HepG2 (cell line): ENCODE data around the gene SLIT3. TPM values are rescaled to one million over a fixed set of nuclear protein-coding genes. Genes with fewer than 3 reads are reported as not detected.

Experiments used
- ATAC-seq: fragments of 200-7000 bp; cut with Tn5 transposase; 3 replicates; pipeline ENCODE4 v1.9.1; 2020; ENCODE audit warnings: mild to moderate bottlenecking, moderate library complexity
- BruUV-seq: library from RNA; stranded (reverse); fragments of 400-500 nt; replicated peaks from 2 replicates; lab custom pipeline; 2021; lab: Mats Ljungman, UMichigan
- CTCF ChIA-PET: fragments of 300-600 bp; formaldehyde crosslinking; extraction: SDS; loops from one replicate; lab custom pipeline; 2021; ENCODE audit warnings: low total read pairs, inconsistent platforms, low intra/inter-chr PET ratio; lab: Yijun Ruan, JAX
- POLR2A ChIA-PET: fragments of 350-600 bp; sonication (Branson Sonifier 250); formaldehyde crosslinking; loops from one replicate; lab custom pipeline; 2020; ENCODE audit warnings: antibody characterized with exemption, inconsistent platforms; lab: Yijun Ruan, JAX
- DNase-seq: peaks from one replicate; pipeline ENCODE4 v3.0.0-alpha.2; 2015; ENCODE audit warnings: low spot score
- FAIRE-seq: peaks from 3 replicates; lab custom pipeline; 2011; peaks lifted over from hg19 to GRCh38; lab: Jason Lieb, UNC
- H2AFZ ChIP-seq: one replicate; pipeline ENCODE4 v1.6.1; 2011; ENCODE audit warnings: low read length, inconsistent platforms
- H3K27ac ChIP-seq: fragments of 300-600 bp; 3 replicates; pipeline ENCODE4 v1.8.0; 2011; ENCODE audit warnings: mixed run types, mild to moderate bottlenecking, mixed read lengths, low read length, inconsistent platforms; ENCODE audit not compliant: insufficient read depth; ENCODE audit errors: extremely low read length
- H3K27me3 ChIP-seq, 2 experiments: fragments of 200-600 bp in 1 of 2; 2 replicates in 1 of 2; 3 replicates in 1 of 2; pipeline versions ENCODE4 v1.6.0 to v1.8.0; 2011; ENCODE audit warnings: low read length in 2 of 2, mild to moderate bottlenecking in 2 of 2, moderate library complexity in 2 of 2, inconsistent platforms in 1 of 2; ENCODE audit not compliant: insufficient read depth in 2 of 2, control insufficient read depth in 1 of 2
- H3K36me3 ChIP-seq, 2 experiments: fragments of 200-600 bp in 1 of 2; replicated peaks in 1 of 2; 2 replicates in 1 of 2; 3 replicates in 1 of 2; pipeline versions ENCODE4 v1.5.1 to v1.8.0; 2011; ENCODE audit warnings: low read length in 2 of 2, inconsistent platforms in 1 of 2; ENCODE audit not compliant: insufficient read depth in 2 of 2, control insufficient read depth in 1 of 2
- H3K4me1 ChIP-seq: 2 replicates; pipeline ENCODE4 v1.5.1; 2012; ENCODE audit warnings: low read length, inconsistent platforms; ENCODE audit not compliant: insufficient read depth
- H3K4me2 ChIP-seq: 2 replicates; pipeline ENCODE4 v1.6.0; 2011; ENCODE audit warnings: low read depth, low read length, inconsistent platforms
- H3K4me3 ChIP-seq, 3 experiments: fragments of 200-600 bp in 1 of 3; sonication (generic), shearing (Covaris generic) in 1 of 3; replicated peaks in 1 of 3; 2 replicates each; pipeline ENCODE4 v1.5.1; 2011 to 2016; ENCODE audit warnings: low read length in 3 of 3, inconsistent platforms in 2 of 3, low read depth in 2 of 3, mild to moderate bottlenecking in 2 of 3, control low read depth in 1 of 3, mixed read lengths in 1 of 3; ENCODE audit not compliant: insufficient read depth in 1 of 3
- H3K79me2 ChIP-seq: one replicate; pipeline ENCODE4 v1.6.1; 2011; ENCODE audit warnings: low read length, inconsistent platforms; ENCODE audit not compliant: insufficient read depth
- H3K9ac ChIP-seq: 2 replicates; pipeline ENCODE4 v1.6.0; 2011; ENCODE audit warnings: mild to moderate bottlenecking, low read depth, low read length, inconsistent platforms; ENCODE audit not compliant: insufficient read depth
- H3K9me3 ChIP-seq: 2 replicates; pipeline ENCODE4 v1.5.1; 2012; ENCODE audit warnings: mild to moderate bottlenecking, low read length
- H4K20me1 ChIP-seq: 2 replicates; pipeline ENCODE4 v1.6.0; 2011; ENCODE audit warnings: inconsistent platforms, mild to moderate bottlenecking, low read length, moderate library complexity; ENCODE audit not compliant: insufficient read depth
- CEBPG ChIP-seq: IDR thresholded peaks from 2 replicates; pipeline ENCODE4 v1.6.1; 2016
- ELF1 ChIP-seq: sonication (generic); formaldehyde crosslinking; IDR thresholded peaks from 2 replicates; pipeline ENCODE4 v1.4.0; 2020; ENCODE audit warnings: missing genetic modification reagents
- GATAD1 ChIP-seq: IDR thresholded peaks from 2 replicates; pipeline ENCODE4 v1.6.1; 2016; ENCODE audit warnings: missing genetic modification reagents, missing compliant biosample characterization
- GZF1 ChIP-seq: sonication (generic); formaldehyde crosslinking; IDR thresholded peaks from 2 replicates; pipeline ENCODE4 v1.5.1; 2020; ENCODE audit warnings: mild to moderate bottlenecking, missing genetic modification reagents
- HNF4G ChIP-seq, 2 experiments: sonication (generic) in 1 of 2; formaldehyde crosslinking in 1 of 2; IDR thresholded peaks; 2 replicates each; pipeline versions ENCODE4 v1.4.0 to v1.6.1; 2011 to 2020; ENCODE audit warnings: borderline replicate concordance in 2 of 2, low read depth in 2 of 2, mild to moderate bottlenecking in 2 of 2, low read length in 1 of 2, missing genetic modification reagents in 1 of 2, moderate library complexity in 1 of 2
- IKZF1 ChIP-seq: fragments of 450-650 bp; IDR thresholded peaks from 2 replicates; pipeline ENCODE4 v1.7.1; 2016
- IKZF4 ChIP-seq: sonication (generic); formaldehyde crosslinking; IDR thresholded peaks from 2 replicates; pipeline ENCODE4 v1.5.1; 2020; ENCODE audit warnings: borderline replicate concordance, mild to moderate bottlenecking, low read depth, missing genetic modification reagents; ENCODE audit errors: not compliant biosample characterization
- PLRG1 ChIP-seq: fragments of 450-650 bp; conservative IDR thresholded peaks from 2 replicates; pipeline ENCODE4 v1.6.1; 2016
- RFX5 ChIP-seq: IDR thresholded peaks from 2 replicates; pipeline ENCODE4 v1.6.1; 2011; ENCODE audit warnings: low read depth, low read length, improper control_type of control experiment
- SIN3A ChIP-seq: IDR thresholded peaks from 2 replicates; pipeline ENCODE4 v1.6.1; 2011; ENCODE audit warnings: low read depth, mild to moderate bottlenecking, control low read depth, low read length, borderline replicate concordance
- ZBTB1 ChIP-seq: sonication (generic); formaldehyde crosslinking; IDR thresholded peaks from 2 replicates; pipeline ENCODE4 v1.4.0; 2020; ENCODE audit warnings: missing genetic modification reagents, borderline replicate concordance
- ZFP36L1 ChIP-seq: sonication (generic); formaldehyde crosslinking; IDR thresholded peaks from 2 replicates; pipeline ENCODE4 v1.8.0; 2022; ENCODE audit warnings: mild to moderate bottlenecking, missing genetic modification reagents, moderate library complexity
- ZNF430 ChIP-seq: sonication (generic); formaldehyde crosslinking; IDR thresholded peaks from 2 replicates; pipeline ENCODE4 v1.9.0; 2021; ENCODE audit warnings: mild to moderate bottlenecking, missing genetic modification reagents
- ZNF432 ChIP-seq: sonication (generic); formaldehyde crosslinking; IDR thresholded peaks from 2 replicates; pipeline ENCODE4 v1.5.0; 2020; ENCODE audit warnings: missing genetic modification reagents, mild to moderate bottlenecking, borderline replicate concordance
- ZNF75D ChIP-seq: sonication (generic); formaldehyde crosslinking; IDR thresholded peaks from 2 replicates; pipeline ENCODE4 v1.8.1; 2023; ENCODE audit warnings: missing genetic modification reagents, mild to moderate bottlenecking, borderline replicate concordance
- ZNF816 ChIP-seq: sonication (generic); formaldehyde crosslinking; IDR thresholded peaks from 2 replicates; pipeline ENCODE4 v1.8.0; 2022; ENCODE audit warnings: missing genetic modification reagents, mild to moderate bottlenecking, borderline replicate concordance
- WGBS: methylation state at CpG from one replicate; pipeline ENCODE4 v1.1.6; 2017; ENCODE audit warnings: low lambda C conversion rate; 5-methylcytosine and 5-hydroxymethylcytosine counted together
- in situ Hi-C: cut with HindIII; loops from 2 replicates; pipeline ENCODE4 v1.10.0; 2017; ENCODE audit warnings: low pct_unique_long_range_greater_than_20kb; ENCODE audit not compliant: extremely low pct_ligation_motif_present
- intact Hi-C: fragments of 100-400 bp; cut with micrococcal nuclease; formaldehyde crosslinking; loops from one replicate; pipeline ENCODE4 v1.10.0; 2022; ENCODE audit not compliant: unreplicated experiment
- polyA plus RNA-seq, 8 experiments: library from polyadenylated mRNA; depleted of rRNA in 3 of 8; stranded (reverse) in 7 of 8; unstranded in 1 of 8; fragments of >200 nt; fragmentation: Illumina TruSeq in 4 of 8; extraction: Trizol in 4 of 8; gene quantifications; 2 replicates each; pipeline versions ENCODE4 v1.2.1 to v1.2.3, GENCODE V29; 2011 to 2016; ENCODE audit warnings: low read depth in 4 of 8, missing spikeins in 1 of 8, mixed read lengths in 1 of 8; ENCODE audit not compliant: insufficient read depth in 1 of 8
- total RNA-seq, 5 experiments: library from RNA; depleted of rRNA; stranded (reverse); fragments of >200 nt; fragmentation: Illumina TruSeq; extraction: Trizol; gene quantifications; 2 replicates each; pipeline ENCODE4 v1.2.3, GENCODE V29; 2016; ENCODE audit warnings: low read depth in 1 of 5
- TF ChIP-seq, protein P1 (sequence below): sonication (generic); formaldehyde crosslinking; IDR thresholded peaks from 2 replicates; pipeline ENCODE4 v1.4.0; 2020; ENCODE audit warnings: mild to moderate bottlenecking, low read depth, missing genetic modification reagents
- TF ChIP-seq, protein P2 (sequence below): sonication (generic); formaldehyde crosslinking; IDR thresholded peaks from 2 replicates; pipeline ENCODE4 v1.4.0; 2020; ENCODE audit warnings: missing genetic modification reagents

The SLIT3 gene
- total and polyA plus RNA-seq, 2 of the 13 experiments (the other 11 are each of a cell fraction or from before 2014, with no cell fraction given): not detected

DNA sequence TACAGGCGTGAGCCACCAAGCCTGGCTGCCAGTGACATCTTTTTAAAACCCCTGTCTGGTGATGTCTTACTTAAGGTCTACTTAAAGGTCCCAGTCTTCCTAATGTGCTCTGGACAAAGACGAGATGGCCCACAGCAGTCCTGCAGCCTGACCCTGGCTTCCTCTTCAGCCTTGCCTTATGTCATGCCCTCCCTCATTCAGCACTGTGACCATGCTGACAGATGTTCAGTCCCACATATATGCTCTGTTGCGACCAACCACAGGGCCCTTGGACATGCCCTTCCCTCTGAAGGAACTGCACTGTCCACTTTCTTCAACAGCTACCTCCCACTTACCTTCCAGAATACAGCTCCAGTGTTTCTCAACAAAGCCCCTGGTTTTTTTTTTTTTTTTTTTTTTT, 548.9 kb downstream of the SLIT3 start:
- Histone ChIP-seq H4K20me1 (no peaks in the 10 kb centered on the region), H3K27ac (no peak overlapping the region), H3K4me3 (no peak overlapping the region), H2AFZ (no peak overlapping the region), H3K27me3 (peaks cover 5 to 35% of the 10 kb centered on the region in 2 experiments; a peak in 3 of 5 replicates), H3K9ac (no peak overlapping the region), H3K36me3 (no peaks in the 10 kb centered on the region)
- intact Hi-C loops: no loop called here
- CTCF ChIA-PET: no interaction called here
- no TSS peak for BruUV-seq
- DNase-seq (no peak), ATAC-seq (no peak)
- 13% methylated on average over 3 of the region's 3 CpGs for WGBS
- TF ChIP-seq ZNF75D (CRISPR knock-in tag) (no peak), ZBTB1 (no peak), ZNF816 (no peak), RFX5 (no peak)
- TF ChIP-seq, protein P1, sequence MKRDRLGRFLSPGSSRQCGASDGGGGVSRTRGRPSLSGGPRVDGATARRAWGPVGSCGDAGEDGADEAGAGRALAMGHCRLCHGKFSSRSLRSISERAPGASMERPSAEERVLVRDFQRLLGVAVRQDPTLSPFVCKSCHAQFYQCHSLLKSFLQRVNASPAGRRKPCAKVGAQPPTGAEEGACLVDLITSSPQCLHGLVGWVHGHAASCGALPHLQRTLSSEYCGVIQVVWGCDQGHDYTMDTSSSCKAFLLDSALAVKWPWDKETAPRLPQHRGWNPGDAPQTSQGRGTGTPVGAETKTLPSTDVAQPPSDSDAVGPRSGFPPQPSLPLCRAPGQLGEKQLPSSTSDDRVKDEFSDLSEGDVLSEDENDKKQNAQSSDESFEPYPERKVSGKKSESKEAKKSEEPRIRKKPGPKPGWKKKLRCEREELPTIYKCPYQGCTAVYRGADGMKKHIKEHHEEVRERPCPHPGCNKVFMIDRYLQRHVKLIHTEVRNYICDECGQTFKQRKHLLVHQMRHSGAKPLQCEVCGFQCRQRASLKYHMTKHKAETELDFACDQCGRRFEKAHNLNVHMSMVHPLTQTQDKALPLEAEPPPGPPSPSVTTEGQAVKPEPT: no peak
- TF ChIP-seq, all 625 proteins: peak for 0
- FAIRE-seq: no peak
- no peak overlapping the region for H3K4me2 ChIP-seq
- H3K9me3 ChIP-seq: no peaks in the 10 kb centered on the region
- in situ Hi-C loops: no loop called here
- H3K79me2 ChIP-seq: no peaks in the 10 kb centered on the region
- POLR2A ChIA-PET: no interaction called here
- H3K4me1 ChIP-seq: no peaks in the 10 kb centered on the region

DNA sequence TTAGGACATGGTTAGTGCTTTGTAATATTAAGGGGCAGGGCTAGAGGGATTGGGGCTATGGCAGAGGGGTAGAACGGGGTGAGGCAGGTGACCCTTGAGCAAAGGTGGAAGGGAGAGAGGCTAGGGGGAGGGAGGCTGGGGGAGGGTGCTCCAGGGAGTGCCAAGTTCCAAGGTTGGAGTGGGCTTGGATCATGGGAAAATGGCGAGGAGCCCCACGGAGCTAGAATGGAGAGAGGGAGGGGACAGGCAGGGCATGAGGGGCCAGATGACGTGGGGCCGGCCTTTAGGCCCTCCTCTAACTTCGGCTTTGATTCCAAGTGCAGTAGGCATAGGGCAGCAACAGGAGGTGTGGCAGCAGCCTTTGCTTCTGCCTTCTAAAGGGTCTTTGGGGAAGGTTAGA, 550.0 kb downstream of the SLIT3 start:
- H3K9me3 ChIP-seq: no peaks in the 10 kb centered on the region
- intact Hi-C loops (no loop called here), in situ Hi-C loops (no loop called here)
- H3K9ac ChIP-seq: no peak overlapping the region
- FAIRE-seq: no peak
- WGBS: 0% methylated on average over 6 of the region's 6 CpGs
- ATAC-seq: no peak
- POLR2A ChIA-PET: no interaction called here
- CTCF ChIA-PET: no interaction called here
- no peak for DNase-seq
- no peak overlapping the region for H3K27ac ChIP-seq
- BruUV-seq: no TSS peak
- no peak overlapping the region for H2AFZ ChIP-seq
- no peak overlapping the region for H3K4me2 ChIP-seq
- no peaks in the 10 kb centered on the region for H3K36me3 ChIP-seq
- no peaks in the 10 kb centered on the region for H4K20me1 ChIP-seq
- H3K4me3 ChIP-seq: no peak overlapping the region
- H3K4me1 ChIP-seq: no peaks in the 10 kb centered on the region
- no peaks in the 10 kb centered on the region for H3K79me2 ChIP-seq
- peaks cover 3 to 27% of the 10 kb centered on the region in 2 experiments; a peak in 3 of 5 replicates for H3K27me3 ChIP-seq
- no peak for TF ChIP-seq PLRG1
- TF ChIP-seq ZNF432 (CRISPR knock-in tag): no peak
- TF ChIP-seq GATAD1: no peak
- TF ChIP-seq, protein P2, sequence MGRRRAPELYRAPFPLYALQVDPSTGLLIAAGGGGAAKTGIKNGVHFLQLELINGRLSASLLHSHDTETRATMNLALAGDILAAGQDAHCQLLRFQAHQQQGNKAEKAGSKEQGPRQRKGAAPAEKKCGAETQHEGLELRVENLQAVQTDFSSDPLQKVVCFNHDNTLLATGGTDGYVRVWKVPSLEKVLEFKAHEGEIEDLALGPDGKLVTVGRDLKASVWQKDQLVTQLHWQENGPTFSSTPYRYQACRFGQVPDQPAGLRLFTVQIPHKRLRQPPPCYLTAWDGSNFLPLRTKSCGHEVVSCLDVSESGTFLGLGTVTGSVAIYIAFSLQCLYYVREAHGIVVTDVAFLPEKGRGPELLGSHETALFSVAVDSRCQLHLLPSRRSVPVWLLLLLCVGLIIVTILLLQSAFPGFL (CRISPR knock-in tag): no peak
- no peak for TF ChIP-seq ZNF430
- TF ChIP-seq HNF4G (IDR thresholded peaks at IDR 0.05; ENCODE audit: borderline replicate concordance, low read depth, low read length): no peak
- TF ChIP-seq HNF4G (CRISPR knock-in tag; IDR thresholded peaks at IDR 0.05; ENCODE audit: borderline replicate concordance, low read depth): no peak
- no peak for TF ChIP-seq IKZF1
- TF ChIP-seq IKZF4 (CRISPR knock-in tag): no peak
- TF ChIP-seq GZF1 (CRISPR knock-in tag): no peak
- no peak for TF ChIP-seq ELF1 (CRISPR knock-in tag)
- TF ChIP-seq CEBPG (CRISPR knock-in tag): no peak
- TF ChIP-seq ZFP36L1 (CRISPR knock-in tag): no peak
- no peak for TF ChIP-seq SIN3A
